A172 (cell line): ENCODE data around the gene SLC22A12. TPM values are rescaled to one million over a fixed set of nuclear protein-coding genes. Genes with fewer than 3 reads are reported as not detected.
"Not testable (repeated sequence)": the region's sequence is repeated elsewhere in the genome, so short reads cannot be mapped to it uniquely, and the experiment has no call there.

Source experiments
- DNase-seq: peaks from one replicate; pipeline ENCODE4 v3.0.0-alpha.2; 2015; ENCODE audit warnings: low spot score
- total RNA-seq: library from RNA; depleted of rRNA; stranded (reverse); fragments of >200 nt; shearing (Covaris generic); gene quantifications from 2 replicates; pipeline ENCODE4 v1.2.3, GENCODE V29; 2014; rRNA removed

Gene SLC22A12
- total RNA-seq: not detected in 2 replicates

DNA sequence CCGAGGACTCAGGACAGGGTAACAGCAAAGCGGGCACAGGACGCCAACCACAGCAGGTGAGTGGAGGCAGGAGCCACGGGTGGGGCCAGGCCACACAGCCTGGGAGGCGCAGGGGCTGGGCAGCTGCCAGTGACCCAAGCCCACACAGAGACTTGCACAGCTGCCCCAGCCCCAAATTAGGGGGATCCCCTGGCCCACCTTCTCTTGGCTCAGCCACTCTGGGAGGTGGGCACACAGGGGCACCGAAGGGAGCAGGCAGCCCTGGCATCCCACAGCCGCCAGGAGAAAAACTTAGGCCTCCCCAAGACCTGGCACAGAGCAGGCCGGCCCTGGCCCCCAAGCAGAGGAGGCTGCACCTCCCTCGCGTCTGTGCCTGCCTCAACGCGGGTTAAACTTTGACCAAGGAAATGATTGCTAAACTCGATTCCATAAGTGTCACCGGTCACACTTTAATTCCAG, at the start of gene SLC22A12:
TSS of gene SLC22A12 (plus strand) at position 458 of the 459 bp plus-strand sequence. CDS start 337 bp downstream, outside the sequence.
- DNase-seq: no peak

DNA sequence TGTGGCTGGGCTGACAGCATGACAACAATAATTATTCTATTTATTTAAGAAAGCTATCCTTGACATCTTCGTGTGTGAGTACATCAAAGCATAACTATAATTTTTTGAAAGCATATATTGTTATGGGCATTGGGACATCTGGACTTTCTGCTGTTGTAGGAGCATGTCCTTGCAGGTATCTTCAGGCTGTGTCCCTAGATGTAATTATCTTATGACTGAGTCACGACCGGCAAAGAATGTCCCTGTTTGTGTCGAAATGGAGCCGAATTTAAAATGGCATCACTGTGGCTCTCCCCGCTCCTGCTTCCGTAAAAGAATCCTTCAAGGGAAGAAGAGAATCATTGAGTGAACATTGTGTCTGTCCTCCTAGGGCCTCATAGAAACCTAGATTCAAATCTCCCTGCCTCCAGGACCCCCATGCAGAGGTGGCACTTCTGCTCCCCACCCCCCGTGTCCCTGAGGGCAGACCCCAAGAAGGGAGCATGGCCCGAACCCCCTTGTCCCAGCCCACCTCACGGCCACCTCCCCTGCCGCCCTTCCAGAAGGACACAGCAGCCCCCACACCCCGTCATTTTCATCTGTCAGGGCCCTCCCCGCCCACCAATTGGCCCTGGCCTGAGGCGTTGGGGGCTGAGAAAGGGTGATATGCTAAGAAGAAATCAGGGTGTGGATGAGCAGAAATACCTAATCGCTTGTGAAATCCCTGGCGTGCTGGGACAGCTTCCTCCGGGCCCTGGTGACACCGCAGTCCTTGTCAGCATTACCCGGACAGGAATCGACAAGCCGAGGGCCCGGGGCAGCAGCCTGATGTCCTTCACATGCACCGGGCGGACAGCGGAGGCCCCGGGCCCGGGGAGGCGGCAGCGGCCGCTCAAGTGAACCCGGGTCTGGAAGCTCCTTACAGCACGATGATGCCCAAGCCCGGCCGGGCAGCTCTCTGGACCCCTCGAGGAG, 48.6 kb upstream of the SLC22A12 start:
- no peak for DNase-seq

DNA sequence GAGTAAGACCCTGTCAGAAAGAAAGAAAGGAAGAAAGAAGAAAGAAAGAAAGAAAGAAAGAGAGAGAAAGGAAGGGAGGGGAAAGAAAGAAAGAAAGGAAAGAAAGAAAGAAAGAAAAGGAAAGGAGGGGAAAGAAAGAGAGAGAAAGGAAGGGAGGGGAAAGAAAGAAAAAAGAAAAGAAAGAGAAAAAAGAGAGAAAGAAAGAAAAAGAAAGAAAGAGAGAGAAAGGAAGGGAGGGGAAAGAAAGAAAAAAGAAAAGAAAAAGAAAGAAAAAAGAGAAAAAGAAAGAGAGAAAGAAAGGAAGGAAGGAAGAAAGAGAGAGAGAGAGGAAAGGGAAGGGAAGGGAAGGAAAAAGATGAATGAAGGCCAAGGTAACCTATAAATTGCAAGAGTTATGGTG, 47.2 kb upstream of the SLC22A12 start:
- no peak for DNase-seq

DNA sequence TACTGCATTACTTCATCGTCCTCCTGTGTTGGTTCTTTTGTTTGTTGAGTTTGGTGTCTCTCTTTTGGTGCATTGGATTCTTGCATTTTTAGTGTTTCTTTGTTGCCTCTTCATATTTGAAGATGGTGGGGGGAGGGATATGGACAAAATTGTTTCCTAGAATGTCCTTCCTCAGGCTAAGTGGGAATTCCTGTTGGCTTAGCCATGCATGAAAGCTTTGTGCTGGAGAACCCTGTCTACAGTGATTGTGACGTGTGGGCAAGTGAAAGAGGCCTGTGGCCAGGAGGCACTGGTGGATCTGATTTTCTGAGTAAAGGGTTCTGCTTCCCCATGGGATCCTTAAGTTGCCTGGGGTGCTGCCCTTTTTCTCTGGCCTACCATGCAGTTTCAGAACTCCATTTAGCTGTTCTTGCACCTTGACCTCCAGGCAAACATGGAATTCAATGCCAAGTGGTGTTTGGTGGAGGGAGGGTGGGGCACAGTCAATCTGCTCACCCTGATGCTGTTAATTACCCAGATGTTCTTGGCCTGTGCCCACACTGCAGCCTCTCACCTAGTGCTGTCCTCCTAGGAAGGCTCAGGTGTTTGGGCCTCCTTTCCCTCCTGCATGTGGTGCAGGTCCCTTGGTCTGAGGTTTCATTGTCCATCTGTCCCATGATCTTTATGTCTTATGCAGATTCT, 46.3 kb upstream of the SLC22A12 start:
- no peak for DNase-seq

DNA sequence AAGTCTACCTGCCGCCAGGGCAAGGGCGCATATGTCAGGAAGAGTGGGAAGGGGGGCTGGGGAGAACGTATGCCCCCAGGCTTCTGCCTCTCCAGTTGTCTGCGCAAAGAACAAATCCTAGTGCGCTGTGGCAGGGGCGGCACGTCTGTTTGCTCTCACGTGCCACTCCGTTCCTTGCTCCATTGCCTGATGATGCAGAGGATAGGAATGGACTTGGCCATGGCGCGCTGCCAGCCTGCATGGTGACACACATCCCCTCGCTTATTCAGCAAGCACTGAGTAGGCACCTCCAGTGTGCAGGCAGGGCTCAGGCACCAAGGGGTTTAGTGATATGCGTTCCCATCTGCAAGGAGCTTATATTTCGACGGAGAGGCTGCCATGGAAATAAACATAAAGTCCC, 45.4 kb upstream of the SLC22A12 start:
- peak; percentile 86 for DNase-seq

DNA sequence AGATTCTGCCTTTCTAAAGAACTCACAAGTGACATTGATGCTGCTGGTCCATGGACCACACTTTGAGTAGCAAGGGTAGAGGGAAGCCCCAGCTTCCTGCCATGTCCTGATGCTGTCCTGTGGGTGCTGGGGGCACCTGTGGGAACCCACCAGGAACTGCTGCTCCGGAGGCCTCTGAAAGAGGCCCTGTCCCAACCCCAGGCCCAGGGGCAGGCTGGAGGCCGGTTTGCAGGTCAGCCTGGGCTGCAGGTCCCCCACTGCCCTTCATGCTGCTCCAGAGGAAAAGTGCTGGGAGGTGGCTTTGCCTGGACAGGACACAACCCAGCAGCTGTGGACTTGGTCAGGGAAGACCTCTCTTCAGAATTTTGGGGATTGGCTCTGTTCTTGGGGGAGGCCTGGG, 44.8 kb upstream of the SLC22A12 start:
- no peak for DNase-seq

DNA sequence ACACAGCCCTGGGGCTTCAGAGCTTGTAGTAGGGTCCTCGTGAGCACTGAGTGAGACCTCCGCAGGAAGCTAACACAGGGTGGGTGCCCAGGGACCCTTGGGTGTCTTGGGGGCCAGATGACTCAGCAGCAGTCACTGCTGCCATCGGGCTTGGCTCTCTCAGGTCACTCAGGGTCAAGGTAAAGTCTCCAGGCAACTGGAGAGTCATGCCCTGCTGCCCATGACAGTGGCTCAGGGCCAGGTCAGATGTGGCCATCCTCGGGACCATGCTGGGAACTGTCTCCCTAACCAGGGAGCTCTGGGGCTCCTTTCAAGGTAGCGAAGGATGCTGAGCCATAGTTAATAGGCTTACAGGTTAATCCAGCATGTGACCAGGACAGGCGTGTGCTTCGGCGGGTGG, 44.4 kb upstream of the SLC22A12 start:
- DNase-seq: no peak

DNA sequence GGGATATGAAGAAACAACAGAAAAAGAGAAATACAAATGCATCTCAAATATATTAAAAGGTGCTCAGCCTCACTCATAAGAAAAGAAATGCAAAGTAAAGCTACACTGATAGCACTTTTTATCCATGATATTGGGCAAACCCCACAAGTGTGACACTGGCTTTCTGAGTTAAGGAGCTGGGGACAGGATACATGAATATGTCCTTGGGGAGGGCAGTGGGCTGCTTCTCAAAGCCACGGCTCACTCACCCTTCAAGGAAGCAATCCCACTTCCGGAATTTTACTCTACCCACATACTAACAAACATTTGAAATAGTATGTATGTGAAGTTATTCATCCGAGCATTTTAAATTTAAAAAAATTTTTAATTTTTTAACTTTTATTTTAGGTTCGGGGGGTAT, 41.1 kb upstream of the SLC22A12 start:
- DNase-seq: no peak

DNA sequence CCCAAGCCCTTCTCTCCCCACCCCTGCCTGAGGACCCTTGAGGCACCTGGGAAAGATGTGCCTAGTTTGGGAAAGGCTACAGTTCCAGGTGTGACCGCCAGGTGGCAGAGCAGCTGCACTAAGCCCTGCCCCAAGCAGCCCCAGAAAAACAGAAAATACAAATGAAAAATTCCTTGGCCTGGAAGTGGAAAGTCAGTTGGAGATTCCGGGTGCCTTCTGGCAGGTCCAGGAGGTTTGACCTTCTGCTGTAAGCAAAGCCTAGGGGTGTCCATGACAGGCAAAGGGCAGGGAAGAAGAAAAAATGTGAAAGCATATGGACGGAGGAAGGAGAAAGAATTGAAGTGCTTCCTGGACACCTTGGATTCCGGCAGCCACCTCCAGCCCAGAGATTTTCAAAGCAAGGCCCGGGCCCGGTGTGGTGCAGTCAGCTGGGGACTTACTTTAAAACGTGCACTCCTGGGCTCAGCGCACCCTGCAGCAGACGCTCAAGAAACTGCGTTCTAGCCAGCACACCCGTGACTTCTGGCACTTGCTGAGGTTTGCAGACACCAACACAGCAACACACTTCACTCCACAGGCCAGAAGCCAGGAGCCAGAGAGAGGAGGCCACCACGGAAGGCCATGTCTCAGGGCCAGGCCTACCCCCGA, 37.3 kb upstream of the SLC22A12 start:
- DNase-seq: peak; percentile 17

DNA sequence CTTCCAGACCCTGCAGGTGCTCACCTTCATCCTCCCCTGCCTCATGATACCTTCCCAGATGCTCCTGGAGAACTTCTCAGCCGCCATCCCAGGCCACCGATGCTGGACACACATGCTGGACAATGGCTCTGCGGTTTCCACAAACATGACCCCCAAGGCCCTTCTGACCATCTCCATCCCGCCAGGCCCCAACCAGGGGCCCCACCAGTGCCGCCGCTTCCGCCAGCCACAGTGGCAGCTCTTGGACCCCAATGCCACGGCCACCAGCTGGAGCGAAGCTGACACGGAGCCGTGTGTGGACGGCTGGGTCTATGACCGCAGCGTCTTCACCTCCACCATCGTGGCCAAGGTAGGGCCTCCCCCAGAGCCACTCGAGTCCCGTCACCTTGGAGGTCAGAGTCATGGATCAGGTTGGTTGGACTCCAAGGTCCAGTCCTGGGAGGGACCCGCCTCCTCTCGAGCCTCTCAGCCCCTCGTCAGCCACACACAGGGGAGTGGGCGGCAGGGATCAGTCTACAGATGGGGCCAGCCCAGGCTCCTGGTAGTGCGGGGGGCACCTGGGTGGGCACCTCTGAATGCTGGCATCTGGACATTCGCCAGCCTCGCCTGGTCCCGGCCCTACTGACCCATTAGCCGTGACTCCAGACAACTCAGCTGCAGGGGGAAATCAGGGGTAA, 34.8 kb upstream of the SLC22A12 start:
- DNase-seq: no peak

DNA sequence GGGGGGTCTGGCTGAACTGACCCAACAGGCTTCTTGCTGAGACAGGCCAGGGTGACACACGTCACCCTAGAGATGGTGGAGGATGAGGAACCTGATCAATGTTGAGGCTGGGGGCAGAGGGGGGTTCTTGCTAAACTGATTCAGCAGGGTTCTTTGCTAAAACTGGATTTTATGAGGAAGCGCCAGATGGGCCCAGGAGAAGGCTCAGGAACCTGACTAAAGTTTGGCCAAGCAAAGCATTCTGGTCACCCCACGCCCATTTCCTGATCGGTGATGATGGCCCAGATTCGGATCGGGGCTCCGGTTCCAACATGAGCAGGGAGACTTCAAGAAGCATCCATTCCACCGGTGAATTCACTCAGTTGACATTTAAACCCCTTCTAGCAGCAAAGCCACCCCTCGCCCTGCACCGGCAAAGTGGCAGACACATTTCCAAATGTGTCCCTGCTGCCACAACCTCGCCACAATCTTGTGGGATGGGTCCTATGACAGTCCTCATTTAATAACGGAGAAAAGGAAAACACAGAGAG, 34.2 kb upstream of the SLC22A12 start:
- DNase-seq: no peak

DNA sequence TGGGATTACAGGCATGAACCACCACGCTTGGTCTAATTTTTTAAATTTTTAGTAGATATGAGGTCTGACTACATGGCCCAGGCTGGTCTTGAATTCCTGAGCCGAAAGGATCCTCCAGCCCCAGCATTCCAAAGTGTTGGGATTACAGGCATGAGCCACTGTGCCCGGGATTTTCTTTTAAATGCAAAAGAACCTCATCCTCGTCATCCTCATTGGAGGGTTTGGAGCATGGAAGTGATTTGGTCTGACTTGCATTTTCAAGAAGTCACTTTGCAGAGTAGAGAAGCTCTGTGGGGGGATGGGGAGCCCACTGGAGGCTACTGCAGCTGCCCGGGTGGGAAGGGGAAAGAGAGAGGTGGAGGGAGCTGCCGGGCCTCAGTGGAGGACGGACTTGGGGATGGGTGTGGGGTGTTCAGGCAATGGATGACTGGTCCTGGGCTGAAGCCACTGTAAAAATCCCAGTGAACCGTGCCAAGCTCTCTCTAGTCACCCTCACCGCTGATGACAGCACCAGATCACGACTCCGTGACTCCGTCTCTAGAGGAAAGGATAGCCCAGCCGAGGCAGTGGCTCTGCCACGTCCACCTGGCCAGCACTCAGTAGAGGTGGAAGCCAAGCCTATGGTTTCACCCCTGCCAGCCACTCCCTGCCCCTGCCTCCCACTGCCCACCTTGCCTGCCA, 32.8 kb upstream of the SLC22A12 start:
- no peak for DNase-seq

DNA sequence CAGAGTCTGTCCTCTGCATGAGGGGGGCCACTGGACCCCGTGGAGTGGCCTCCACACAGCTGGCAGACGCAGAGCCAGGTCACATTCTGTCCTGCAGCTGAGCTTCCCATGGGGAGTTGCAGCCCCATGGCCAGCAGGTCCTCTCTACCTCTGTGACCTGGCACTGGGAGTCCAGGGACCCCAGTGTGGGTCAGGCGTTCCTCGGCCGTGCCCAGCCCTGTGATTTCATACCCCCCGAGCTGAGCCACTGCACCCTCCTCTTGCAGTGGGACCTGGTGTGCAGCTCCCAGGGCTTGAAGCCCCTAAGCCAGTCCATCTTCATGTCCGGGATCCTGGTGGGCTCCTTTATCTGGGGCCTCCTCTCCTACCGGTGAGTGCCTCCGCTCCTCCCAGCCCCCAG, 32.2 kb upstream of the SLC22A12 start:
- DNase-seq: no peak

DNA sequence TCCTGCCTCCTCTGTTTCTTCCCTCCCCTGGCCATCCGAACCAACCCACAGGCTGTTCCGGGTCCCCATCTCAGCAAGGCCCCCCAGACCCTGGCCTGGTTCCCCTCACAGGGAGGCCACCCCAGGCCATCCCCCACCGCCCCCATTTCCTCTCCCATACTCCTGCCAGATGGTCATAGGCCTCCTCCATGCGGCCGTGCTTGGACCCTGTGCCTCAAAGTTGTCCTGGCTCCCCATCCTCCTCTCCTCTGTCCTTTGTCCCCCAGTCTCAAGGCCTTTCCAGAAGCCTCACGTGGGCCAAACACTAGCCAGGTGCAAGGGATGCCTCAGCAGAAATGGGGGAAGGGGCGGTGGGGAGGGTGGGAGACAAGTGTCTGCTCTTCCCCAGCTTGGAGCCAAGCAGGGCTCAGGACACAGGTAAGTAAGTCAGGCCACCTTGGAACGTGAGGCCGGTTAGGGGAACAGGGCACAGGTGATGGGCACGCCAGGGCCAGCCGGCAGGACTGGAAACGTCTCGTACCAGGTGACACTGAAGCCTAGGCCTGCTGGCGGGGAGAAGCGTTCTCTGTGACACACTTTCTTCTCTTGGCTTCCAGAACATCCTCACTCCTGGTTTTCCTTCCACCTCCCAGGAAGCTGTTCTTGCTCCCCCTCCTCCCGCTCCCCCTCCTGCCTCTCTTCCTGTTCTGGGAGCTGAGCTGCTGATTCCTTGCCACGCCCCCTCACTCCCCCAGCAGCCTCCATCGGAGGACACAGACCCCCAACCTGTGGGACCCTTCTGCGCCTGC, 31.5 kb upstream of the SLC22A12 start:
- DNase-seq: no peak

DNA sequence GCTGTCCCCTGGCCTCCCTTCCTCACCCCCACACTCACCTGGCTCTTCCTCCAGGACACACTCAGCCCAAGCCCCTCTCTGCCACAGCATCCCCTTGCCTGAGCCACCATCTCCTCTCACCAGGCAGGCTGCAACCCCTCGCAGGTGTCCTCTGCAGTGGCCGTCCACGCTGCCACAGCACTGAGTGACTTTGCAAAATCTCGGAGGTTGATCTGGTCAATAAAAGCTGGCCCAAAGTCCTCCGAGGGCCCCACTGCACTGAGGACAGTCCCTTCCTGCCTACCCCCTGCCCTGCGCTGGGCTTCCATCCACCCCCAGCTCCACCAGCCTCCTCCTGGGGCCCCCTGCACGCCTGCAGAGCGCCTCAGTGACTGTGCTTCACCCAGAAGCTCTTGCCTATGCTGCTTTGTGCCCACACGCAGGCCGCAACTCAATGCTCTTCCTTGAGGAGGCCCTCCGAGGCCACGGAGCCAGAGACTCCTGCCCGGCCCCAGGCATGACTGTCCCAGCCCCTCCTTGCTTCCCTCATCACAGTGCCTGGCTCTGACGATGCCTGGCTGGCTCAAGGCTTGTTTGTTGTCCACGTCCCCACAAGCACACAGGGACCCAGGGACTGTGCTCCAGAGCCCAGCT, 30.8 kb upstream of the SLC22A12 start:
- no peak for DNase-seq

DNA sequence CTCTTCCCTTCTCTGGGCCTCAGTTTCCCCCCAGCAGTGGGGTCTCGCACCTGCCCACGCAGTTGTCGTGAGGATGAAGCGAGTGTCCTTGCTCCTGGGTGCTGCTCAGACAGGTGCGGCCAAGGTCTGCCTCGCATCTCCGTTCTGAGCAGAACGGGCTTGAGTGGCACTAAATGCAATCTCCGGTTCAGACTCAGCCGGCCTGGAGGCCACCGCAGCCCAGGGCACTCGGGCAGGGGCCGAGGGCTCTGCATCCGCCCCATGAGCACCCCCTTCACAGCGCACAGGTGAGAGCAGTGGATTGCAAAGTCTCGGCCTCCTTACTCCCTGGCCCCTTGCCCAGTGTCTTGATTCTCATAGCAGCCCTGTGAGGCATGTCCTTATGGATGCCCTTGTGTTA, 30.1 kb upstream of the SLC22A12 start:
- no peak for DNase-seq

DNA sequence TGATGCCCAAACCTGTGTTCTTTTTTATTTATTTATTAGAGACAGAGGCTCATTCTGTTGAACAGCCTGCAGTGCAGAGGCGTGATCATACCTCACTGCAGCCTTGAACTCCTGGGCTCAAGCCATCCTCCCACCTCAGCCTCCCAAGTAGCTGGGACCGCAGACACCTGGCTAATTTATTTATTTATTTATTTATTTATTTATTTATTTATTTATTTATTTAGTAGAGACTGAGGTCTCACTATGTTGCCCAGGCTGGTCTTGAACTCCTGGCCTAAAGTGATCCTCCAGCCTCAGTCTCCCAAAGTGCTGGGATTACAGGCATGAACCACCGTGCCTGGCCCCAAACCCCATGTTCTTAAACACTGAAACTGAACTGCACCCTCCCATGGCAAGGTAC, 29.6 kb upstream of the SLC22A12 start:
- DNase-seq: not testable (repeated sequence)

DNA sequence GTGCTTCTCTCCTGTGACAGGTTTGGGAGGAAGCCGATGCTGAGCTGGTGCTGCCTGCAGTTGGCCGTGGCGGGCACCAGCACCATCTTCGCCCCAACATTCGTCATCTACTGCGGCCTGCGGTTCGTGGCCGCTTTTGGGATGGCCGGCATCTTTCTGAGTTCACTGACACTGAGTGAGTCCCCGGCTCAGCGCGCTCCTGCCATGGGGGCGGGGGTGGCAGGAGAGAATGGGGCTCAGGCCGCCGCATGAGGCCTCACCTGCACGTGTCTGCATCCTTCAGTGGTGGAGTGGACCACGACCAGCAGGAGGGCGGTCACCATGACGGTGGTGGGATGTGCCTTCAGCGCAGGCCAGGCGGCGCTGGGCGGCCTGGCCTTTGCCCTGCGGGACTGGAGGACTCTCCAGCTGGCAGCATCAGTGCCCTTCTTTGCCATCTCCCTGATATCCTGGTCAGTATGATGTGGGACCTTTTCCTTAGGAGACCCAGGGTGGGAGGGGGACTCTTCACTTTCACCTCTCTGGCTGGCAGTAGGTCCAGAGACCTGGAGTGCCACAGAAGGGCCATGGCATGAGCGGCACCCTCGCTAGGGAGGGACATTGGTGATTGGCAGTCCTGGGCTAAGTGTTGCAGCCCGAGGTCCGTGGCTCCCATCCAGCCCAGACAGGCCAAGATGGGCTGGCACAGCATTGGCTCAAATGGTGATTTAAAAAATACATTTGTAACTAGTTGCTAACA, 28.9 kb upstream of the SLC22A12 start:
- no peak for DNase-seq
